ENCODE results near the gene PUM1. TPM values are rescaled to one million over a fixed set of nuclear protein-coding genes. Genes with fewer than 3 reads are reported as not detected.

The PUM1 gene, protein sequence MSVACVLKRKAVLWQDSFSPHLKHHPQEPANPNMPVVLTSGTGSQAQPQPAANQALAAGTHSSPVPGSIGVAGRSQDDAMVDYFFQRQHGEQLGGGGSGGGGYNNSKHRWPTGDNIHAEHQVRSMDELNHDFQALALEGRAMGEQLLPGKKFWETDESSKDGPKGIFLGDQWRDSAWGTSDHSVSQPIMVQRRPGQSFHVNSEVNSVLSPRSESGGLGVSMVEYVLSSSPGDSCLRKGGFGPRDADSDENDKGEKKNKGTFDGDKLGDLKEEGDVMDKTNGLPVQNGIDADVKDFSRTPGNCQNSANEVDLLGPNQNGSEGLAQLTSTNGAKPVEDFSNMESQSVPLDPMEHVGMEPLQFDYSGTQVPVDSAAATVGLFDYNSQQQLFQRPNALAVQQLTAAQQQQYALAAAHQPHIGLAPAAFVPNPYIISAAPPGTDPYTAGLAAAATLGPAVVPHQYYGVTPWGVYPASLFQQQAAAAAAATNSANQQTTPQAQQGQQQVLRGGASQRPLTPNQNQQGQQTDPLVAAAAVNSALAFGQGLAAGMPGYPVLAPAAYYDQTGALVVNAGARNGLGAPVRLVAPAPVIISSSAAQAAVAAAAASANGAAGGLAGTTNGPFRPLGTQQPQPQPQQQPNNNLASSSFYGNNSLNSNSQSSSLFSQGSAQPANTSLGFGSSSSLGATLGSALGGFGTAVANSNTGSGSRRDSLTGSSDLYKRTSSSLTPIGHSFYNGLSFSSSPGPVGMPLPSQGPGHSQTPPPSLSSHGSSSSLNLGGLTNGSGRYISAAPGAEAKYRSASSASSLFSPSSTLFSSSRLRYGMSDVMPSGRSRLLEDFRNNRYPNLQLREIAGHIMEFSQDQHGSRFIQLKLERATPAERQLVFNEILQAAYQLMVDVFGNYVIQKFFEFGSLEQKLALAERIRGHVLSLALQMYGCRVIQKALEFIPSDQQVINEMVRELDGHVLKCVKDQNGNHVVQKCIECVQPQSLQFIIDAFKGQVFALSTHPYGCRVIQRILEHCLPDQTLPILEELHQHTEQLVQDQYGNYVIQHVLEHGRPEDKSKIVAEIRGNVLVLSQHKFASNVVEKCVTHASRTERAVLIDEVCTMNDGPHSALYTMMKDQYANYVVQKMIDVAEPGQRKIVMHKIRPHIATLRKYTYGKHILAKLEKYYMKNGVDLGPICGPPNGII
- 105 to 110 TPM (median 108 TPM) in 3 replicates for total RNA-seq
- long read RNA-seq, full-length matches to known transcripts: 21 of 80 reads
- long read RNA-seq, partial matches to known transcripts: 11 of 80 reads
- long read RNA-seq, other reads (novel, unspliced or antisense): 48 of 80 reads

DNA sequence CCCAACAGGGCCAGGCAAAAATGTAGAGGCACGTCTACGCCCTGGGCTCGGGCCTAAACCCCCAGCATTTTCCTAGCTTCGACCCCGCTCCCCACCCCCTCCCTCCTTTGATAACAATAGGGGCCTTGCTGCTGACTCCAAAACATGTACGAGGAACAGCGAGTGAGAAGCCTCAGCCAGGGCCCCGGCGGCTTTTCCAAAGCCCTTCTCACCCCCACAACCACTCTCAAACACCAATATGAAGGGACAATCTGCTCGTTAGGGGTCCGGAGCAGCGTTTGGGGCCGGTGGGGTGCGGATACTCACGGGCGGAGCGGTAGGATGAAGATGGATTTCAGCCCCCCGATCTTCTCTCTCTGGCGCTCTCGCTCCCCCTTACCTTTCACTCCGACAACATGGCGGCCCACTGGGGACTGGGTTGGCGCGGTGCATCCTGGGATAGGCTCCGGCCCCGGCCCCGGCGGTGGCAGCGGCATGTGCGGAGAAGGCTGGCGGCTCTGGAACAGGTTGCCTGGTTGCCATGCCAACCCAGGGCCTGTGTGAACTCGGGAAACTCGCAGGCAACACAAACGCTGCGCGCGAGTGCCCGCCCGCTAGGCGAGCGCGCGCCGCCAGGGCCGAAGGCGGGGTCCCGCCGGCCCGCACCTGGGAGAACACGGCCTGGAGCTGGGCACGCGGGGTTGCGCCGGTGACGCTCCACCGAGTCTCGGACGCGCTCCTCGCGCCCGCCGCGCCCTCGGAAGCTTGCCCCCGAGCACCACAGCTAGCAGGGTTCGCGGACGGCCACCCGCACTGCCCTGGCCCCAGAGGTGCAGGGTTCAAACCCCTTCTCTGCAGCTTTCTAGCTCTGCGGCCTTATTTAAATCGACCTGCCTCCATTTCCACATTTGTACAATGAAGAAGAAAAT, at the start of gene PUM1:
Gene PUM1 (minus strand): TSS at position 408 of the 908 bp plus-strand sequence. CDS start 6,151 bp downstream, outside the sequence.
- H3K36me3 Mint-ChIP-seq (ENCODE audit: low read depth): peaks cover 1% of the 10 kb centered on the region
- H3K27ac Mint-ChIP-seq (ENCODE audit: unreplicated experiment): peak within 1 kb of the TSS; percentile 100
- H3K4me1 Mint-ChIP-seq (ENCODE audit: low read depth): peaks cover 22% of the 10 kb centered on the region
- peak; percentile 99 for DNase-seq (ENCODE audit: low spot score)
- no peaks in the 10 kb centered on the region for H3K9me3 Mint-ChIP-seq (ENCODE audit: low read depth)
- TF ChIP-seq, protein P1, sequence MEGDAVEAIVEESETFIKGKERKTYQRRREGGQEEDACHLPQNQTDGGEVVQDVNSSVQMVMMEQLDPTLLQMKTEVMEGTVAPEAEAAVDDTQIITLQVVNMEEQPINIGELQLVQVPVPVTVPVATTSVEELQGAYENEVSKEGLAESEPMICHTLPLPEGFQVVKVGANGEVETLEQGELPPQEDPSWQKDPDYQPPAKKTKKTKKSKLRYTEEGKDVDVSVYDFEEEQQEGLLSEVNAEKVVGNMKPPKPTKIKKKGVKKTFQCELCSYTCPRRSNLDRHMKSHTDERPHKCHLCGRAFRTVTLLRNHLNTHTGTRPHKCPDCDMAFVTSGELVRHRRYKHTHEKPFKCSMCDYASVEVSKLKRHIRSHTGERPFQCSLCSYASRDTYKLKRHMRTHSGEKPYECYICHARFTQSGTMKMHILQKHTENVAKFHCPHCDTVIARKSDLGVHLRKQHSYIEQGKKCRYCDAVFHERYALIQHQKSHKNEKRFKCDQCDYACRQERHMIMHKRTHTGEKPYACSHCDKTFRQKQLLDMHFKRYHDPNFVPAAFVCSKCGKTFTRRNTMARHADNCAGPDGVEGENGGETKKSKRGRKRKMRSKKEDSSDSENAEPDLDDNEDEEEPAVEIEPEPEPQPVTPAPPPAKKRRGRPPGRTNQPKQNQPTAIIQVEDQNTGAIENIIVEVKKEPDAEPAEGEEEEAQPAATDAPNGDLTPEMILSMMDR (IDR thresholded peaks at IDR 0.05): no peak
- no peaks in the 10 kb centered on the region for H3K27me3 Mint-ChIP-seq (ENCODE audit: low read depth)
- peak within 1 kb of the TSS; percentile 99 for H3K4me3 Mint-ChIP-seq (ENCODE audit: unreplicated experiment)

DNA sequence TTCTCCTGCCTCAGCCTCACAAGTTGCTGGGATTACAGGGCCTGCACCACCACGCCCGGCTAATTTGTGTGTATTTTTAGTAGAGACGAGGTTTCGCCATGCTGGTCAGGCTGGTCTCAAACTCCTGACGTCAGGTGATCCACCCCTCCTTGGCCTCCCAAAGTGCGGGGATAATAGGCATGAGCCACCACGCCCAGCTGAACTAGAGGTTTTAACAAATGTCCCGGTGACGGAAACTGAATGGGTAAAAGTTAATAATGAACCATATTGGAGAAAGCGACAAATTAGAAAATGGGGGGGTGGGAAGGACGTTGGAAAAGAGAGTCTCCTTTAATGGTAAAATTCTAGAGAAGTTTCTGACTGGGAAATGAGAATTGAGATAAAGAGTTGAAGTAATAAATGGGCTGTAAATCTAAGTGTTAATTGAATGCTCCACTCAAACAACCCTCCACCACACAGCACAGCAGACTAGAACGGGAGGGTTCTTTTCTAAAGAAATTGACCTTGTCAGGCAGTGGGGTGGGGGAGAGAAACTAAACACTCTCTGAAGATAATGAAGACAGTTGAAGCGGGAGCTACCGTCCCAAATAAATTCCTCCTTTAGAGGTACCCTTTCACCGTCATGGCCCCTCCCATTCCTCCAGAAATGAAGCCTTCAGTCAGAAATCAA, 46.9 kb upstream of the PUM1 start:
- Mint-ChIP-seq H3K36me3 (ENCODE audit: low read depth) (no peaks in the 10 kb centered on the region), H3K4me1 (ENCODE audit: low read depth) (peaks cover 9% of the 10 kb centered on the region), H3K9me3 (ENCODE audit: low read depth) (no peaks in the 10 kb centered on the region), H3K27ac (ENCODE audit: unreplicated experiment) (no peak overlapping the region), H3K4me3 (ENCODE audit: unreplicated experiment) (no peak overlapping the region), H3K27me3 (ENCODE audit: low read depth) (peaks cover 9% of the 10 kb centered on the region)
- no peak for DNase-seq (ENCODE audit: low spot score)
- TF ChIP-seq, protein P1 (IDR thresholded peaks at IDR 0.05): no peak

DNA sequence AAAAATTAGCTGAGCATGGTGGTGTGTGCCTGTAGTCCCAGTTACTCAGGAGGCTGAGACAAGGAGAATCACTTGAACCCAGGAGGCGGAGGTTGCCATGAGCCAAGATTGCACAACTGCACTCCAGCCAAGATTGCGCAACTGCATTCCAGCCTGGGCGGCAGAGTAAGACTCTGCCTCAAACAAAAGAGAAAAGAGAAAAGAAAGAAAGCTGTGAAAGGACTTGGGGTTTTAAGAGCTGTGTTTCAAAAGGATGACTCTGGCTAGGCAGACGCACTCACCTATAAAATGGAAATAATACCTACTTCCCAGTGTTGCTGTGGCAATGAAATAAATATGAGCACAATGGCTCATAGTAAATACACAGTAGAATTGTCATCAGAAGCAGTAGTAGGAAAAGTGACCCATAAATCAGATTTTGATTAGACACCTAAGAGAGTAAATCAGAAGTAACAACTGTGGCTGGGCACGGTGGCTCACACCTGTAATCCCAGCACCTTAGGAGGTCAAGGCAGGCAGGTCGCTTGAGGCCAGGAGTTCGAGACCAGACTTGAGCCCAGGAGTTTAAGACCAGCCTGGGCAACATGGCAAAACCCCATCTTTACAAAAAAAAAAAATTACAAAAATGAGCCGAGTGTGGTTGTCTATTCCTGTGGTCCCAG, 45.9 kb upstream of the PUM1 start:
- Mint-ChIP-seq H3K27me3 (ENCODE audit: low read depth) (peaks cover 7% of the 10 kb centered on the region), H3K36me3 (ENCODE audit: low read depth) (no peaks in the 10 kb centered on the region), H3K27ac (ENCODE audit: unreplicated experiment) (peak overlapping the region; percentile 22), H3K4me3 (ENCODE audit: unreplicated experiment) (no peak overlapping the region), H3K4me1 (ENCODE audit: low read depth) (peaks cover 9% of the 10 kb centered on the region), H3K9me3 (ENCODE audit: low read depth) (no peaks in the 10 kb centered on the region)
- DNase-seq (ENCODE audit: low spot score): no peak
- TF ChIP-seq, protein P1 (IDR thresholded peaks at IDR 0.05): no peak

DNA sequence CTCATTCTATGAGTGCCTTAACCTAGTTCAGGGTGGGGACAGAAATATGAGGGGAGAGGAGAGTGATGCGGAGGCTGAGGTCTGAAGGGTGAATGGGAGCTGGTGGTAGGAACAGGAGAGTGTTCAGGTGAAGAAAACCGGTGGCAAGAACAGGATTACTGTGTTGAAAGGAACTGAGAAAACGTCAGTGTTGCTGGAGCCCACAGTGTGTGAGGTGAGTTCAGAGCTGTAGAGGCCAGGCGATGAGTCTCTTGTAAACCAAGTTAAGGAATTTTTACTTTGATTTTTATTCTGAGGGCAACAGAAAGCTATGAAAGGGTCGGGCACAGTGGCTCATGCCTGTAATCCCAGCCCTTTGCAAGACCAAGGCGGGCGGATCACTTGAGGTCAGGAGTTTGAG, 45.3 kb upstream of the PUM1 start:
- Mint-ChIP-seq H3K4me1 (ENCODE audit: low read depth) (peaks cover 9% of the 10 kb centered on the region), H3K9me3 (ENCODE audit: low read depth) (no peaks in the 10 kb centered on the region), H3K27me3 (ENCODE audit: low read depth) (peaks cover 3% of the 10 kb centered on the region), H3K27ac (ENCODE audit: unreplicated experiment) (no peak overlapping the region), H3K4me3 (ENCODE audit: unreplicated experiment) (no peak overlapping the region), H3K36me3 (ENCODE audit: low read depth) (no peaks in the 10 kb centered on the region)
- DNase-seq (ENCODE audit: low spot score): no peak
- TF ChIP-seq, protein P1 (IDR thresholded peaks at IDR 0.05): no peak

Data from chondrocyte (in vitro differentiated cells).